Amniotic epithelial cell (primary cell): ENCODE measurements around the gene ANXA6.
A peak's percentile ranks its signal among the peaks of the same experiment; 100 is the strongest.

Source experiments
- DNase-seq: peaks from one replicate; pipeline ENCODE4 v3.0.0-alpha.2; 2010; ENCODE audit warnings: low read depth

The ANXA6 gene

DNA sequence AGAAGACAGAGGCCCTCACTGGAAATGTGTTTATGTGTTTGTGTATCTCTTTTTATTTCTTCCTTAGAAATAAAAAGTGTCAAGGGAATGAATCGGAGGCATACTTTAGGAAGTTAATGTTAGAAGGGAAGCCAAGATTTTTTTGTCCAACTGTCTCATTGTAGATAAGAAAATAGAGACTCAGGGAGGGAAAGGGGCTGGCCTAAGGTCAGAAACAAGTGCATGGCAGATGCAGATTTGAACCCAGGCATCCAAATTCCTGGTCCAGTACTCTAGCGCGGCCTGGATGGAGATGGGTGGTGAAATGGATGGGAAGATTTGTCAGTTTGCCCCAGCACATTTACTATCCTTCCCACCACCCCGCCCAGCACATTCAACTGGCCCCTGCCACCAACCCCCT, 56.9 kb downstream of the ANXA6 start:
- DNase-seq: no peak

GRCh38 chr5:151098768-151099121, 58.8 kb downstream of the ANXA6 start:
- DNase-seq: no peak

- DNase-seq: no peak
Measured at GRCh38 chr5:151097820-151098767, 59.5 kb downstream of the ANXA6 start.

DNA sequence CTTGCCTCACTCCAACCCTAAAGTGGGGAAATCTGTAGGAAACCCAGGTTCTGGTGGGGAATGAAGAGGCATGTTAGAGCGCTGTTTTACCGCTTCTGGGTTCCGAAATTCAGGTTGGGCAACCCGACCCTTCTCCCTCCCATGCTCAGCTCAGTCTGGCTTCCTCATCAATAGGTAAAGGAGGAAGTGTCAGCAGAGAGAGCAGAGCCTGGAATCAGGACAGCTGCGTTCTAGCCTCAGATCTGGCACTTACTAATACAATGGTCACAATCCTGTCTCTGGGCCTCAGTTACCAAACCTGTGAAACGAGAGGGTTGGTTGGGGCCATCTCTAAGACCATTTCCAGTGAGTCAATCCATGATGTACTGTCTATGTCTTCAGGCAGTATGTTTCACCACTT, 60.5 kb downstream of the ANXA6 start:
- DNase-seq: no peak

DNA sequence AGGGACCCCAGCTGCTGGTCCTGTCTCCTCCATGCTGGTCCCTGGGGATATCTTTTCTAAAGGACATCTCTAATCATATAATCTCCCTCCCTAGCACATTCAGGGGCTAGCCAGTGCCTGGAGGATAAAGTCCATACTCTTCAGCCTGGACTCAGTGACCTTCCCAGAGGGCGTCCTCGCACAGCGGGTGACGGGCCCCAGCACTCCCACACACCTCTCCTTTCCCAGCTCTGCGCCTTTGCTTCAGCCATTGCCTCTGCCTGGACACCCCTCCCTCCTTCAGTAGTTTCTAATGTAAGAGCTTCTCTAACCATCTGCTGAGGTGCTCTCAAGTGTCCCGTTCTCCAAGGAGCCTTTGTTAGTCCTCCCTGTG, 61.6 kb downstream of the ANXA6 start:
- no peak for DNase-seq

DNA sequence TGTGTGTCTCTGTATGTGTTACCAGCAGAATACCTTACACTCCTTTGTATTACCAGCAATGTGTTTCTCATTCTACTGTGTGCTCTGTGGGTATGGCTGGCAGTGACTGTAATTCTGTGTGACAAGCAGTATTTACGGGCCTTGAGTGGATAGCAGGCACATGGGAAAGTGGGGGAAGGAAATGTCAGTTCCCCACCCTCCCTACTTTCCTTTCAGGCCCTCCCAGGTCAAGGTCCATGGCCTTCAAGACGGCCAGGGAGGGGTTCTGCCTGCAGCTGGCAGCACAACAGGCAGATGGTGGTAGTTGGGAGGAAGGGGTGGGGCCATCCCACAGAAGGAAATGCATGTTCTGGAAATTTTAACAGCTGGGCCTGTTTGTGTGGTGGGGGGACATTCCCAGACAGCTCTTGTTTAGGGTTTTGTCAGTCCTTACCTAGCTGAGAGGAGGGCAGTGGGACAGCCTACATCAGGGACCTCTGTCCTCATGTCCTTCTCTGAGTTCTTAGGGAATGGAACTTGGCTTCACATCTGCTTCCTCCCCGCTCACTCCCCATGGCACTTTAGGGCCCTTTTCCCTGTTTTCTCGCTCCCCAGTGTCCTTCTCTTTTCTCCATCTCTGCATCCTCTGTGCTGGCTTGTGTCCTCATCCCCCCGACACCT, 62.1 kb downstream of the ANXA6 start:
- DNase-seq: peak; percentile 27

DNA sequence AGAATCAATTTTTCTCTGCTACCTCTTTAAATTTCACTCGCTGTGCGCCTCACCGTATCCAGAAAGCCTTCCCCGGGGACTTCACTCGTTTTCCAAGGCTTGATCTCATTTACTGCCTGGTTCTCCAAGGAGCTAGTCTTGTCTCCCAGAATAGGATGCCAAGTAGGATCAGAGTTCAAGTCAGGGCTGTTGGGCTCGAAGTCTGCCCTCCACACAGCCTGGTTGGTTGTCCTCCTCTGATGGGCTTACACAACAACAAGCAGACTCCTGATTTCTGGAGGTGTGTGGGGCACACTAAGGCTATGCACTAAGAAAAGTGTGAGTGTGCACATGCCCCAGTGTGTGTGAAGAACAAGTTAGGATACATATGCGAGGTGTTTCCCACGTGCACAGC, 62.7 kb downstream of the ANXA6 start:
- peak; percentile 41 for DNase-seq

- peak; percentile 28 for DNase-seq
Measured at GRCh38 chr5:151094030-151094851, 63.3 kb downstream of the ANXA6 start.

- DNase-seq: peak; percentile 97
Measured at GRCh38 chr5:151093476-151093889, 64.1 kb downstream of the ANXA6 start.

DNA sequence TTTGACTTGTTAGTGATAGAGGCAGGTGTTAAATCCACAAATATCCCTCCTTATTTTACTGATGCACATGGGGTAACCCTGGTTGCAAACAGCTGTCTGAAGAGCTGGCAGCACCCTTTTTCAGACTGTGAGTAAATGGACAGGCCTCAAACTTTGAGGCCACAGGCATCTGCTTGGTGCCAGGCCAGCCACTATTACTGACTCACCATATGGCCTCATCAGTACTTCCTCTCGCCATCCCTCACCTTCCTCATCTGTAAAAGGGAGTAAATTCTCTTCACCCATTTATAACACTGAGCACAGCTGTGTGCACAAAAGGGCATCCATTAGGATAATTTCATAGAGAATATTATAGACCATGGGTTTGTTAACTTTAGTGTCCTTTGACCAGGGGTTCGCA, 64.8 kb downstream of the ANXA6 start:
- DNase-seq: peak; percentile 82

DNA sequence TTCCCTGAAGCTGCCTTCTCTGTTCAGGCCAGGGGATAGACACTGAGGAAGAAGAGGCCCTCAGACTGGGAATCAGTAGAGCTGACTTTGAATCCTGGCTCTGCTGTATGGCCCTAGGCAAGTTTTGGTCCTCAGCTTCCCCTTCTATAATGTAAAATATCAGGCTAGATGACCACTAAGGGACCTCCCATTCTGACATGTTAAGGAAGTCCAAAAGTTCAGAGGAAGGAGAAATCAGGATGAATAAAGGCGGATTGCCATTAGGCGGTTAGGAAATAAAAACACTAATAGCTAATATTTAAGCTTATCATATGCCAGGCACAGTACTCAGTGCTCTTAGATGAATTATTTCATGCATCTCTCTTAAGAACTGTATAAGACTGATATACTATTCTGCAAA, 67.9 kb downstream of the ANXA6 start:
- DNase-seq: no peak

GRCh38 chr5:151088986-151089385, 68.6 kb downstream of the ANXA6 start:
- DNase-seq: no peak

GRCh38 chr5:151087486-151087885, 70.1 kb downstream of the ANXA6 start:
- DNase-seq: no peak

- DNase-seq: no peak
Measured at GRCh38 chr5:151086905-151087360, 70.6 kb downstream of the ANXA6 start.

DNA sequence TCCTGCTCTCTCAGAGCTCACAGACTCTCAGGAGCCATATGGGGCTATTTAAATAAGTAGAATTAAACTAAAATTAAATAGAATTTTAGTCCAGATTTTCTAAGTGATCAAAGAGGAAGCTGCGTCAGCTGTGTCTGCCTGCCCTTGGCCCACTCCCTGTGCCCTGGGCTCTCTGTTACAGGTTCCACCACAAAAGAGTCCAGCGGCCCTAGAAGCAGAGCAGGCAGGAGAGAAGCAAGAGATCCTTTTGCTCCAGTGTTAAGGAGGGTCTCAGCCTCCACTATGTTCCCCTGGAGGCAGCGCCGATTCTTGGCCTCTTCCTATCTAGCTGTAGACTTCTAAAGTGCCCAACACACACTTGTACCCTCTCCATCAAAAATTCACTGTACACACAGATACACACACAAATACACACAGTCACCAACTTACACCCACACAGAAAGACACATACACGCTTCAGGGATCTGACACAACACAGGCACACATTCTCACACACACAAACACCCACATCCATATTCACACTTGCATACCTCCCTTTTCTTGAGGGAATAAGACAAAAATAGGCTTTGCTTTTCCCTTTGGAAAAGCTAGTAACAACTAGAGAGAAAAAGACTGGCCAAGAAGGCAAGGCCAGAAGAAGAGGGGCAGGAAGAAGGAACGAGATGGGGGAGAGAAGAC, 71.2 kb downstream of the ANXA6 start:
- DNase-seq: no peak

DNA sequence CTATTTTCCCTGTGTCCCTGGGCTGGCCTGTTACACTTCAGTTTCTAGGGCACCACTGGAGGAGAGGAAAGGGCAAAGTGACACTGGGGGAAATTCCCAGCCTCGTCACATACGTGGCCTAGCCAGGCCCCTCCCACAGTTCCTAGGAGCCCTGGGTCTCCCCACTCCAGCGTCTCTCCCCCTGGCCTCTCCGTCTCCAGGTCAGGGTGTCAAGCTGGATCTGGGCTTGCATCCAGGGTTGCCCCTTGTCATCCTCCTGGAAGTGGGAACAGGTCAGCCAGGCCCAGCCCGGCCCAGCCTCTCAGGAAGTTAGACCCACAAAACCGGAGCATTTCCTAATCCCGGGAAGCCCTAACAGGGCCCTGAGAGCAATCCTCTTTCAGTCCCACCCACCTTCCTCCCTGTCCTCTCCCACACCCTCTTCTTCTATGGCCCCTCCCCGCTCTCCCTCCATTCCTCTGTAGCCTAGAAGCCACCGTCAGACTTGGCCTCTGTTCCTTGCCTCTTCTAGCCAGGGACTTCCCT, 72.0 kb downstream of the ANXA6 start:
- peak; percentile 38 for DNase-seq

DNA sequence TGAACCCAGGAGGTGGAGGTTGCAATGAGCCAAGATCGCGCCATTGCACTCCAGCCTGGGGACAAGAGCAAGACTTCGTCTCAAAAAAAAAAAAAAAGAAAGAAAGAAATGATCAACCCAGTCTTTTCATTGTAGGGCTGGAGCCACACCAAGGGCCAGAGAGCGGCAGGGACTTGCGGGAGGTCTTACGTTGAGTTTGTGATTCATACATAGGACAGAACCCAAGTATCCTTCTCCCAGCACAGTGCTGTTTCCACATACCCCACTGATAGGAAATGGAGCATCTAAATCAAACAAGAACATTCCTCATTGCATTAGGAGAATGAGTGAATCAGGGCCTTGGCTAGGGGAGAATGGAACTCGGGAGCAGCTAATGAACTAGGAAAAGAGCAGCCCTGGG, 73.2 kb downstream of the ANXA6 start:
- peak; percentile 76 for DNase-seq

DNA sequence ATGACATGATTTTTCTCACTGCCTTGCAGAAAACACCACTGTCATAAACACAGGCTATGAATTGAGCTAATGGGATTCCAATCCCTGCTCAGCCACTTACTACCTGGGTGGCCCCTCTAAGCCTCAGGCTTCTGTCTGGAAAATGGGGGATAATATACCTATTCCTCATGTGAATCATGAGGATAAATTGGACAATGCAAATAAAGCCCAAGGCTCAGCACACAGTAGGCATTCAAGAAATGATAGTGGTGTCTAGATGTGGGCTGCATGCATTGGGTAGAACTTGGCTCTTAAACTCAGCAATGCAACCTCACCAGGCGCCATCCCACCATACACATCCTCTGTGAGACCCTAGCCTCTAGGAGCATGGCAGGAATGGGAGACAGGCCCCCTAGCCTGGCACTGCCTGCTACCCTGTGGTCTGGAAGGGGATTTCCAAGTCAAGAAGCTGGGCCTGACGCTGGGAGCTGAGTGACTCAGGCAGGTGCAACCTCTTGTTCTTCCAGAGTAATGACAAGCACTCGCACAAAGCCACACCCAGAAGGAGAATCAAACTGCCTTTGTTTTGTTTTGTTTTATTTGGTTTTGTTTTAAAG, 74.4 kb downstream of the ANXA6 start:
- peak; percentile 27 for DNase-seq

DNA sequence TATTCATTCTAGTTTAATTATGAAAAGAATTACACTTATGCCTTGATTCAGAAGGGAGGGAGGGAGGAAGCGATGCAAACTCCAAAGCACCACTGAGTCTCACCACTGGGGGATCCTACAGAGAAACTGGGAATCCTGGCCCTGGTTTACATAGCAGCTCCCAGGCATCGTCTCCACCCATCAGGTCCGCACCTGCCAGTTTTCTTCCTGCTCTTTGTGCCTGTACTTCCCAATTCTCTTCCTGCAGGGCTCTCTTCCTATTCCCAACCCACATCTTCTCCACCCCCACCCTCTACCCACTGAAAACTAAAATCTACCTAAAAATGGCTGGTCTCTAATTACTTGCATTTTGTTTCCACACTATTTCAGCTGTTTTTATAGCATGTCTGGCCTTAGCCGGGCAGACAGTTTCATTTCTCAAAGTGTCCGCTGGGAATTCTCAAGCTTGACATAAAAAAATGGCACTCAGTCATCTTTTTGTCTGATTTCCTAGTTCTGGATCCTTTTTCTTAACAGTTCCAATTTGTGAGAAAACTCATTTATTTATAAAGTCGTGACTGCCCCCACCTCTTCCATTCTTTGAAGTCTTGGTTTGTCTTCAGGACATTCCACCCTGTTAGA, 75.2 kb downstream of the ANXA6 start:
- DNase-seq: no peak

GRCh38 chr5:151081431-151082281, 75.9 kb downstream of the ANXA6 start:
- DNase-seq: peak; percentile 44
